ENCODE results near the gene CHRNA7.
"Not testable (repeated sequence)": the region's sequence is repeated elsewhere in the genome, so short reads cannot be mapped to it uniquely, and the experiment has no call there.

CHRNA7 gene

DNA sequence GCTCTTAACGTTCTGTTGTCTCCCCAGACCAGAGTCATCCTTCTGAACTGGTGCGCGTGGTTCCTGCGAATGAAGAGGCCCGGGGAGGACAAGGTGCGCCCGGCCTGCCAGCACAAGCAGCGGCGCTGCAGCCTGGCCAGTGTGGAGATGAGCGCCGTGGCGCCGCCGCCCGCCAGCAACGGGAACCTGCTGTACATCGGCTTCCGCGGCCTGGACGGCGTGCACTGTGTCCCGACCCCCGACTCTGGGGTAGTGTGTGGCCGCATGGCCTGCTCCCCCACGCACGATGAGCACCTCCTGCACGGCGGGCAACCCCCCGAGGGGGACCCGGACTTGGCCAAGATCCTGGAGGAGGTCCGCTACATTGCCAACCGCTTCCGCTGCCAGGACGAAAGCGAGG is 137.6 kb downstream of the CHRNA7 start:
- not testable (repeated sequence) for DNase-seq (ENCODE audit: low read depth, low spot score)

DNA sequence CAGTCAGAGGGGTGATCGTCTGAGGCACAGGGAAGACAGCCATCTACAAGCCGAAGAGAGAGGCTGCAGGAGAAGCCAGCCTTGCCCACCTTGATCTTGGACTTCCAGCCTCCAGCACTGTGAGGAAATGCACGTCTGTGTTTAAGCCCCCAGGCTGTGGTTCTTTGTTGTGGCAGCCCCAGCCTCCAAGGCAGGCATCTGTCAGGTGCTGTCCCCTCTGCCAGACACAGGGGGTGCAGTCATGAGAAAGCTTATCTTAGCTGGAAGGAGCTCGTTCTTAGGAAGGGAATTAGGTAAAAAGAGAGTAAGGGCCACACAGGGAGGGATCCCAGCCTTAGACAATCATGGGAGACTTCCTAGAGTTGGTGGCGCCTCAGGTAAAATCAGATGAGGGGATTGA is 150.3 kb downstream of the CHRNA7 start:
- not testable (repeated sequence) for DNase-seq (ENCODE audit: low read depth, low spot score)

DNA sequence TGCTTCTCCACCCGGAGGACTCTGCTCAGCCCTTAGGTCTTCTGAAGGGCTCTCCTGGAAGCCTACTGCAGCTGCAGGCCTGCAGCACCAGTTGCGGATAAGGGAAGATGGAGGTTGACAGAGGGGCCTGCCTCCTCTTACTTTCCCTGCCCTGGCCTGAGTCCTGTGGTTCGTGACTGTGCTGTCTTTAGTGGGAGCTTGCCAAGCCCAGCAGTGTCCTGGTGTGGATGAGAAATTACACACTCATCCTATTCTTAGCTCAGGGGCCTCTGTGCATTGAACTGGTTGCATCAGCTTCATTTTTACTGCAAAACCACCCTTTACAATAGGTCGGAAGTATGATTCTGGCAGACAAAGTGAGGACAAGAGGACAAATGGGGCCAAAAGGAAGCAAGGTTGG is 163.5 kb downstream of the CHRNA7 start:
- not testable (repeated sequence) for DNase-seq (ENCODE audit: low read depth, low spot score)

GRCh38 chr15:32196206-32196605 is 165.9 kb downstream of the CHRNA7 start:
- DNase-seq (ENCODE audit: low read depth, low spot score): not testable (repeated sequence)

- DNase-seq (ENCODE audit: low read depth, low spot score): not testable (repeated sequence)
Observed at GRCh38 chr15:32198938-32199337, 168.6 kb downstream of the CHRNA7 start.

DNA sequence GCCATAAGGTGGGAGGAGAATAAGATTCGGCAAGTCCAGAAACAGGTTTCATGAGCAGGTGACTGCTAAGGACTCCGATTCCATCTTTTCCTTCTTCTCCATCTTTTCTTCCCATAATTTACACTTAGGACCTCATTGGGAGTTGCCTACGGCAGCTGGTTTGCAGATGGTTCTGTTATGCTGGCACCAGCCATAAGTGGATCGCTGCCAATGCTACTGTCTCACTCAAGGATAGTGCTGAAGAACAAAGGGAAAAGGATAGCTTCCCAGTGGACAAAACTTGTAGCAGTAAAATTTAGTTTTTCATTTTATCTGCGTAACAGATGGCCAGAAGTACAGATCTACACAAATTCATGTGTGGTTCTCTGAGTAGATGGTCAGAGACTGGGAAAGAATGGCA is 178.8 kb downstream of the CHRNA7 start:
- not testable (repeated sequence) for DNase-seq (ENCODE audit: low read depth, low spot score)

DNA sequence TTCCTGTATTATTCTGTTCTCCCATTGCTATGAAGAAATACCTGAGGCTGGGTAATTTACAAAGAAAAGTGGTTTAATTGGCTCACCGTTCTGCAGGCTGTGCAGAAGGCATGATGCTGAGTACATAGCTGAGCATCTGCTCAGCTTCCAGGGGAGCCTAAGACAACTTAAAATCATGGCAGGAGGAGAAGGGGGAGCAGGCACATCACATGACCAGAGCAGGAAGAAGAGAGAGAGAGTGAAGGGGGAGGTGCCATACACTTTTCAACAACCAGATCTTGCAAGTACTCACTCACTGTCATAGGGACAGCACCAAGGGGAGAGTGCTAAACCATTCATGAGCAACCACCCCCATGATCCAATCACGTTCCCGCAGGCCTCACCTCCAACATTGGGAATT is 188.4 kb downstream of the CHRNA7 start:
- no peak for DNase-seq (ENCODE audit: low read depth, low spot score)

All from iPS DF 19.7 (cell line).